Esophagus squamous epithelium (tissue), 5 donors: ENCODE results near the gene ANKRD28. TPM values are rescaled to one million over a fixed set of nuclear protein-coding genes. Genes with fewer than 3 reads are reported as not detected.
"Not testable (repeated sequence)": the region's sequence is repeated elsewhere in the genome, so short reads cannot be mapped to it uniquely, and the experiment has no call there.

Experiments
- DNase-seq: peaks from one replicate; lab custom pipeline; 2025; lab: John Stamatoyannopoulos, UW
- H3K27ac ChIP-seq, 4 donors: fragments of 200-600 bp; sonication (generic); one replicate each; pipeline ENCODE4 v1.5.1; 2016 to 2019; ENCODE audit warnings: mild to moderate bottlenecking in 1 of 4
- H3K27me3 ChIP-seq, 4 donors: fragments of 200-600 bp; sonication (generic); 1 replicate in 3 of 4; 2 replicates in 1 of 4; pipeline versions ENCODE4 v1.5.1 to v1.6.0; 2017 to 2021; ENCODE audit warnings: antibody characterized with exemption in 1 of 4
- H3K36me3 ChIP-seq, 3 donors: fragments of 200-600 bp; sonication (generic); one replicate each; pipeline ENCODE4 v1.5.1; 2016 to 2019
- H3K4me1 ChIP-seq, 3 donors: fragments of 200-600 bp; sonication (generic); one replicate each; pipeline ENCODE4 v1.5.1; 2017 to 2019
- H3K4me3 ChIP-seq, 4 donors: fragments of 200-600 bp; sonication (generic); 1 replicate in 3 of 4; 2 replicates in 1 of 4; pipeline ENCODE4 v1.5.1; 2016 to 2019; ENCODE audit warnings: mild to moderate bottlenecking in 2 of 4, moderate library complexity in 1 of 4
- H3K9me3 ChIP-seq, 3 donors: fragments of 200-600 bp; sonication (generic); one replicate each; pipeline ENCODE4 v1.5.1; 2016 to 2019
- CTCF ChIP-seq, 6 experiments: fragments of 450-650 bp in 4 of 6; fragments of 200-600 bp in 2 of 6; sonication (generic) in 2 of 6; IDR thresholded peaks; one replicate each; pipeline ENCODE4 v1.5.1; 2016 to 2019; ENCODE audit warnings: antibody characterized with exemption in 6 of 6, mild to moderate bottlenecking in 4 of 6, moderate library complexity in 4 of 6
- POLR2A ChIP-seq, 4 donors: fragments of 450-650 bp; IDR thresholded peaks; one replicate each; pipeline ENCODE4 v1.6.1; 2017; ENCODE audit warnings: antibody characterized with exemption in 4 of 4, mild to moderate bottlenecking in 4 of 4, moderate library complexity in 3 of 4
- WGBS, 2 donors: methylation state at CpG; one replicate each; pipeline ENCODE4 v1.1.5; 2018; 5-methylcytosine and 5-hydroxymethylcytosine counted together
- intact Hi-C: fragments of 100-400 bp; cut with DNase I; formaldehyde crosslinking; loops from one replicate; pipeline ENCODE4 v1.15.0; 2022
- total RNA-seq, 4 donors: library from RNA; depleted of rRNA; stranded (reverse); fragments of >200 nt; gene quantifications; one replicate each; pipeline ENCODE4 v1.1.0, GENCODE V29; 2016
- donor health status: DM: yes; HTN: yes; CAD: no.

The ANKRD28 gene
- total RNA-seq, 4 donors from 2014 or later: 20.8 to 49.6 (median 31.8) TPM

- Histone ChIP-seq H3K36me3 (no peaks in the 10 kb centered on the region), H3K9me3 (no peaks in the 10 kb centered on the region), H3K4me1 (peaks cover 0 to 12% (median 0%) of the 10 kb centered on the region in 3 donors), H3K27ac (no peak overlapping the region), H3K27me3 (no peaks in the 10 kb centered on the region), H3K4me3 (no peak overlapping the region)
- no peak for DNase-seq
- TF ChIP-seq POLR2A (IDR thresholded peaks at IDR 0.05): no peak
- no peak for TF ChIP-seq CTCF (IDR thresholded peaks at IDR 0.05)
- 82 to 91% methylated on average over 2 of the region's 2 CpGs for WGBS, 2 donors
- intact Hi-C loops: loop anchor here (10.0 kb wide), 1 partner anchor 224 kb away; no protein-coding TSS in a partner anchor
These were observed 23.1 kb upstream of the ANKRD28 start for GRCh38 chr3:15820911-15821310.

- Histone ChIP-seq H3K36me3 (no peaks in the 10 kb centered on the region), H3K4me1 (peaks cover 0 to 17% (median 0%) of the 10 kb centered on the region in 3 donors), H3K27me3 (no peaks in the 10 kb centered on the region), H3K27ac (no peak overlapping the region), H3K9me3 (no peaks in the 10 kb centered on the region), H3K4me3 (no peak overlapping the region)
- no peak for DNase-seq
- TF ChIP-seq POLR2A (IDR thresholded peaks at IDR 0.05): no peak
- no peak for TF ChIP-seq CTCF (IDR thresholded peaks at IDR 0.05)
- intact Hi-C loops: loop anchor here (10.0 kb wide), 1 partner anchor 425 kb away; no protein-coding TSS in a partner anchor
These were observed 21.8 kb upstream of the ANKRD28 start for GRCh38 chr3:15819576-15819975.

- DNase-seq: no peak
- intact Hi-C loops: loop anchor here (10.0 kb wide), 1 partner anchor 426 kb away; no protein-coding TSS in a partner anchor
- peaks cover 0 to 17% (median 0%) of the 10 kb centered on the region in 3 donors for H3K4me1 ChIP-seq
- 78 to 95% methylated on average over 2 of the region's 2 CpGs for WGBS, 2 donors
- H3K27me3 ChIP-seq: no peaks in the 10 kb centered on the region
- H3K27ac ChIP-seq: no peak overlapping the region
- H3K4me3 ChIP-seq: no peak overlapping the region
- H3K36me3 ChIP-seq: no peaks in the 10 kb centered on the region
- TF ChIP-seq POLR2A (IDR thresholded peaks at IDR 0.05) (no peak), CTCF (IDR thresholded peaks at IDR 0.05) (no peak)
- H3K9me3 ChIP-seq: no peaks in the 10 kb centered on the region
These were observed 21.3 kb upstream of the ANKRD28 start for GRCh38 chr3:15819043-15819442.

GRCh38 chr3:15815696-15816095, 17.9 kb upstream of the ANKRD28 start:
- 23 to 30% methylated on average over 4 of the region's 4 CpGs for WGBS, 2 donors
- no peak overlapping the region for H3K27ac ChIP-seq
- DNase-seq: no peak
- TF ChIP-seq POLR2A (IDR thresholded peaks at IDR 0.05) (no peak), CTCF (IDR thresholded peaks at IDR 0.05) (peak in 5 of 6 experiments; percentile 20 to 61 (median 43))
- no peaks in the 10 kb centered on the region for H3K36me3 ChIP-seq
- H3K4me1 ChIP-seq: peaks cover 0 to 25% (median 0%) of the 10 kb centered on the region in 3 donors
- no peaks in the 10 kb centered on the region for H3K9me3 ChIP-seq
- H3K4me3 ChIP-seq: no peak overlapping the region
- intact Hi-C loops: loop anchor here (10.0 kb wide), 1 partner anchor 429 kb away; no protein-coding TSS in a partner anchor
- H3K27me3 ChIP-seq: no peaks in the 10 kb centered on the region

- intact Hi-C loops: loop anchor here (5.0 to 10.0 kb wide), 2 partner anchors 181 to 432 kb away; no protein-coding TSS in a partner anchor
- not testable (repeated sequence) for H3K27ac ChIP-seq, H3K36me3 ChIP-seq, H3K27me3 ChIP-seq, H3K4me3 ChIP-seq, DNase-seq, H3K9me3 ChIP-seq
- H3K4me1 ChIP-seq: peaks cover 0 to 29% (median 0%) of the 10 kb centered on the region in 3 donors
- WGBS, 2 donors: 92 to 94% methylated on average over 5 of the region's 5 CpGs
These were observed 15.3 kb upstream of the ANKRD28 start for GRCh38 chr3:15813079-15813478.
